WERI-Rb-1 (cell line): ENCODE results near the gene PPP4R3A.

ENCODE experiments used
- DNase-seq: peaks from one replicate; pipeline ENCODE4 v3.0.0-alpha.2; 2020
- H3K27ac ChIP-seq: fragments of 250-450 bp; sonication (Bioruptor Pico); 2 replicates; pipeline ENCODE4 v1.5.1; 2020; ENCODE audit warnings: mild to moderate bottlenecking, moderate library complexity
- H3K27me3 ChIP-seq: fragments of 250-450 bp; sonication (Bioruptor Pico); 2 replicates; pipeline ENCODE4 v1.5.1; 2021; ENCODE audit warnings: mild to moderate bottlenecking, low read depth, moderate library complexity; ENCODE audit not compliant: insufficient read depth, severe bottlenecking
- H3K36me3 ChIP-seq: fragments of 250-450 bp; sonication (Bioruptor Pico); 2 replicates; pipeline ENCODE4 v1.5.1; 2020; ENCODE audit warnings: mild to moderate bottlenecking, moderate library complexity
- H3K4me3 ChIP-seq: 2 replicates; pipeline ENCODE4 v1.5.1; 2011; ENCODE audit warnings: low read depth, mild to moderate bottlenecking, control low read depth, low read length
- H3K9me3 ChIP-seq: fragments of 250-450 bp; sonication (Bioruptor Pico); 2 replicates; pipeline ENCODE4 v1.5.1; 2021; ENCODE audit warnings: mild to moderate bottlenecking, moderate library complexity; ENCODE audit not compliant: severe bottlenecking
- CTCF ChIP-seq: IDR thresholded peaks from 2 replicates; pipeline ENCODE4 v1.5.1; 2011; ENCODE audit warnings: low read depth, mild to moderate bottlenecking, control low read depth, inconsistent platforms, low read length

The PPP4R3A gene

DNA sequence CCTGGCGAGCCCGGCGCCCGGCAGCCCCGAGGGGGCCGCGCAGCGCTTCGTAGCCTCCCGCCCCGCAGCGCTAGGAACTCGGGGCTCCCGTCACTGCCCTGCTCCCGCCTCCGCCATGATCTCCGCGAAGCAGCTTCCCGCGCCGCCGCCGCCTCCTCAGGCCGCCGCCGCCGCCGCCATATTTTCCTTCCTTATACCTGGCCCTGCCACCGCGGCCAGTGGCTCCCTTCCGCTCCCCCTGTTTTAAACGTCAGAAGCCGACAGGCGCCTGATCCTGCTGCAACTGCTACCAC lies 286 bp downstream of the PPP4R3A start:
- no peak for DNase-seq
- Histone ChIP-seq H3K4me3 (peak overlapping the region; percentile 85), H3K36me3 (peaks cover 39% of the 10 kb centered on the region)

DNA sequence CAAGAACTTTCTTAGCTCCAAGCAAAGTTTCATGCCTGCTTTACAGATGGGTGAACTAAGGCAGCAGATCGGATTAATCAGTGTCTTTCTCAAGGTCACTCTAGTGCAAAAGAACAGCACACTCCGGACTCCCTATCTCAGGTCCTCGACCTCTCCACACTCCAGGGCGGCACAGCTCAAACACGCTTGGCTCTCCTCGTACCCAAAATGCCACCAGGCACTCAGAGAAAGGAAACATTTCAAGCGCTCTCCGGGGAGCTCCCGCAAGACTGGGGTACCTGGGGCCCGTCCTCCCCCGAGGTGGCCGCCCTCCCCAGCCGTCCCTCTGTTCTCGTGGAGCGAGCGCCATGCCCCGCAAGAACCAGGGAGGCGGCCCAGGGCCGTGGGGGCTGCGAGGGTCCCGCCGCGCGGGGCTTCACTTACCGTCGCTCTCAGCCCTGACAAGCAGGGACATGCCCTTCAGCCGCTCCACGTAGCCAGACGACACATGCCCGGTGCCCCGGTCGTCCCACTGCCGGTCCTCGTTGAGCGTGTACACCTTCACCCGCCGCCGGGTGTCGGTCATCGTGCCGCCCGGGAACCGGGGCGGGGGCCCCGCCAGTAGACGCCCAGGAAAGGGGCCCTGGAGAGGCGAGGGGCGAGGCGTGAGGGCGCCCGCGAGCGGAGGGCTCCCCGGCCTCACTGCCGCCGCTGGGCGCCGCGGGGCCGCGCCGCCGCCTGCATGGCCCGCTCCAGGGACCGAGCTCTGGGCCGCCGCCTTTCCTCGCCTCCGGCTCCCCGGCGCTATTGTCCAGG lies 830 bp downstream of the PPP4R3A start:
- Histone ChIP-seq H3K27ac (peak overlapping the region; percentile 100), H3K36me3 (peaks cover 42% of the 10 kb centered on the region), H3K4me3 (peak overlapping the region; percentile 85), H3K27me3 (no peaks in the 10 kb centered on the region), H3K9me3 (no peaks in the 10 kb centered on the region)
- DNase-seq = peak; percentile 41
- no peak for TF ChIP-seq CTCF

More for the DNA sequence above, 286 bp downstream of the PPP4R3A start:
- no peak for TF ChIP-seq CTCF
- Histone ChIP-seq H3K9me3 (no peaks in the 10 kb centered on the region), H3K27me3 (no peaks in the 10 kb centered on the region), H3K27ac (peak overlapping the region; percentile 100)

DNA sequence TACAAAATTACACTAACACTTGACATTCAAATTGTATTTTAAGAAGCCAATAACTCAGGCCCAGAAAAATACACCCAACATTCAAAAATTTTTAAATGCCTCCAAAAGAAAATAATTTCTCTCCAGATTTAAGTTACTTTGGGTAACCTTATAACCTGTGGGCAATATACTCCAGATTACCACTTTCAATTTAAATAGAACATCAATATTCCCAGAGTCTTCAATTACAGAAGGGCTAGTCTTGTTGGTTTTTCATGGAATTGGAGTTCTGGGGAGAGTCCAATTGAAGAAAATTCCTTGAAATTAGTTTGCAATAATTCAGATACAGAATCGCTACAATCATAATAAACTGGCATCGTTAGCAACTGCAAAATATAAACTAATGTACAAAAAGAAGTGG lies 2.0 kb downstream of the PPP4R3A start:
- Histone ChIP-seq H3K27ac (peak overlapping the region; percentile 100), H3K36me3 (peaks cover 49% of the 10 kb centered on the region)

GRCh38 chr14:91506226-91506625 lies 3.9 kb downstream of the PPP4R3A start:
- Histone ChIP-seq H3K36me3 (peaks cover 62% of the 10 kb centered on the region), H3K4me3 (no peak overlapping the region), H3K27ac (no peak overlapping the region), H3K9me3 (no peaks in the 10 kb centered on the region), H3K27me3 (no peaks in the 10 kb centered on the region)
- no peak for TF ChIP-seq CTCF
- no peak for DNase-seq

More for the DNA sequence above, 2.0 kb downstream of the PPP4R3A start:
- no peaks in the 10 kb centered on the region for H3K9me3 ChIP-seq
- no peak for TF ChIP-seq CTCF
- no peak for DNase-seq
- H3K4me3 ChIP-seq = peak overlapping the region; percentile 85
- no peaks in the 10 kb centered on the region for H3K27me3 ChIP-seq

DNA sequence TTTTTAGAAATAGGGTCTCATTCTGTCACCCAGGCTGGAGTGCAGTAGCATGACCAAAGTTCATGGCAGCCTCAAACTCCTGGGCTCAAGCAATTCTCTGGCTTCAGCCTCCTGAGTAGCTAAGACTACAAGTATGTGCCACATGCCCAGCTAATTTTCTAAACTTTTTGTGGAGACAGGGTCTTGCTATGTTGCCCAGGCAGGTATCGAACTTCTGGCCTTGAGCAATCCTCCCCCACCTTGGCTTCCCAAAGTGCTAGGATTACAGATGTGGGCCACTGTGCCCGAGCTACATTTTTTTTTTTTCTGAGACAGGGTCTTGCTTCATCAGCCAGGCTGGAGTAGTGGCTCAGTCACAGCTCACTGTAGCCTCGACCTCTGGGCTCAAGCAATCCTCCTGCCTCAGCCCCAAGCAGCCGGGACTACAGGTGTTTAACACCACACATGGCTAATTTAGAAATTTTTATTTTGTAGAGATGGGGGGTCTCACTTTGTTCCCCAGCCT lies 7.1 kb downstream of the PPP4R3A start:
- TF ChIP-seq CTCF = no peak
- H3K27ac ChIP-seq = no peak overlapping the region
- H3K4me3 ChIP-seq = no peak overlapping the region
- H3K9me3 ChIP-seq = no peaks in the 10 kb centered on the region
- no peak for DNase-seq
- H3K36me3 ChIP-seq = peaks cover 53% of the 10 kb centered on the region
- no peaks in the 10 kb centered on the region for H3K27me3 ChIP-seq
